ENCODE measurements around the gene TM4SF4. TPM values are rescaled to one million over a fixed set of nuclear protein-coding genes. Genes with fewer than 3 reads are reported as not detected.
A peak's percentile ranks its signal among the peaks of the same experiment; 100 is the strongest.

Gene TM4SF4
- total RNA-seq, 1 donor from 2014 or later: not detected

DNA sequence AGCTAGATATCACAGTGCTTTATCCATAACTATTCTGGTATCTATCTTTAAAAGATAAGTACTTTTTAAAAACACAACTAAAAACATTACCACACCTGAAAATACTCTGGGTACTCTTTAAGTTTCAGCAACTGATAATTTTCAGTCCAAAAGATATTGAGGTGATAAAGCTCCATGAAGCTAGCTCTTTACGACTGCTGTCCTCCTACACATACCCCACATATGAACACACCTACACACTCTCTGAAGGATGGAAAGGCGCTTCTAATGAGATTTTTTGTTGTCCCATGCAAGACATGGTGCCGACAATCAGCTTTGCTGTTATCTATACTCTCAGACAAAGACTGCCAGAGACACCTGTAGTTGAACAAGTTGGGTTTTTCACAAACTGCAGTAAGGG lies 19.1 kb upstream of the TM4SF4 start:
- no peak for DNase-seq (ENCODE audit: low read depth in 2 of 2)

DNA sequence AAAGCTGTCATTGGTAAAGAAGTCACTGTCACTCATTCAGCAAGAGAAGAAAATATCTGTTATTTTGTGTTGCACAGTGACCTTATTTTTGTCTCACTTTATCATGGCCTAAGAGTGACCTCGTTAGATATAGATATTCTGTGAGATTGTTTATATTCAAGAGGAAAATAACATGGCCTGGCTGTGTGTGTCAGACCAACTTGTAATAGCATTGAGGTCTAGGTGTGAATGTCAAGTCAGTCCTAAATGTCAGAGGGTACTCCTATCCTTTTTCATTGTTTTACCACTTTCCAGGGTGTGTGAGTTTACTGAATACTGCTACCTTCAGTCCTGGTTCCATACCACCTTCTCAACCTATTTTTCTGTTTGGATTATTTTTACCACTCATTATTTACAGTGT lies 18.5 kb upstream of the TM4SF4 start:
- DNase-seq (ENCODE audit: low read depth in 2 of 2): no peak

DNA sequence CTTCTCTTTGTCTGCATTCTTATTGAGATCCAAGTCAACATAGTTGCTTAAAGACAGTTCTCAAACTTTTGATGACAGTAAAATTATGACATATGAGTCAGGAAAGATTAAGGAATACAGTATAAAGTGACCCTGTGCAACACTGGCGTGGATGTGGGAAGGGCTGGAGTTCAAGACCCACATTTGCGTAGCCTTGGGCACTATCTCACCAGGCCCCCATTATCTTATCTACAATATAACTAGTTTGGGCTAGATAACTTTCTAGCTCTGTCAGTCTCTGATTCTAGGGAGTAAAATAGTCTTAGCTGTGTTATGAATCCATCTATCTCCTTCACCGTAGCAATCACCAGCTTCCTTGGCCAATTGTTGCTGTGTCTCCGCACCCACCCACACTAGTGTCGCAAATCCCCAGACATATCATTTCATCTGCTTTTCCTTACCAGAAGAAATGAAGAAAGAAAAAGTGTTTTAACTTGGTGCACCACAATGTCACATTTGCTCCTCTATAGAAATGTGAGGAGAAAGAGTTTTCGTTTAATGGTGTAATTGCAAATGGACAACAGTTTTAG lies 14.9 kb upstream of the TM4SF4 start:
- DNase-seq (ENCODE audit: low read depth in 2 of 2): no peak

DNA sequence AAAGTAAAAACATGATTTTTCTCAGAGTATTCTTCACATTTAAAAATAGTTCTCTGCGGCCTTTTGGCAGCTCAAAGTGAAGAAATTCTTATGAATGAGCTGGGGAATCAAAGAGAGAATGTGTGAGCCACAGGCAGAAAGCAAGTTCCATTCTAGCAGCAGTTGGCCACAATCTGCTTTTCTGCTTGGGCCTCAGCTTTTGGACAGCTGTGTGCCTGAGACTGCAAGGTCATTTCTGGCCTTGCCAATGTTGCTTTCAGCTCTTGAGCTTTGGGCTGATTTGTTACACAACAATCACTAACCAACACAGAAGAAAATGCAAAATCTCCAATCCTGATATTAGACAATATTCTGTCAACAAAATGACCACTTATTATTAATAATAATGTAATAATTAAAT lies 14.4 kb upstream of the TM4SF4 start:
- no peak for DNase-seq (ENCODE audit: low read depth in 2 of 2)

DNA sequence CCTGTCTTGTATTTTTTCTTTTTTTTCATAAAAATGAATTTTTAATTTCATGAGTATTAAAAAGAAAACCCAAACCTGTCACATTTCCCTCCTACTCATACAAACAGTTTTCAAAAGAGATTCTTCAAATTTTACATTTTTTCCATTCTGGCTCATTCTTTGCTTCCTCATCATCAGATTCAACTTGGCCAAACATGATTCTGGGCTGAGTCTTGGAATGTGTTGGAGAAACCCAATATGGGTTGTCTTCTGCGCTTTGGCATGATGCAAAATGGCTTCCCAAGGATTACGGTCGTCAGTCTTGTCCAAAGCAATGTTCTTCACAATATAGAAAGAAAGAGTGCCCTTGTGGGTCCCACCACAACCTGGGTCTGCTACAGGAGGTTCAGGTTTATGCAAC lies 12.4 kb upstream of the TM4SF4 start:
- no peak for DNase-seq (ENCODE audit: low read depth in 2 of 2)

DNA sequence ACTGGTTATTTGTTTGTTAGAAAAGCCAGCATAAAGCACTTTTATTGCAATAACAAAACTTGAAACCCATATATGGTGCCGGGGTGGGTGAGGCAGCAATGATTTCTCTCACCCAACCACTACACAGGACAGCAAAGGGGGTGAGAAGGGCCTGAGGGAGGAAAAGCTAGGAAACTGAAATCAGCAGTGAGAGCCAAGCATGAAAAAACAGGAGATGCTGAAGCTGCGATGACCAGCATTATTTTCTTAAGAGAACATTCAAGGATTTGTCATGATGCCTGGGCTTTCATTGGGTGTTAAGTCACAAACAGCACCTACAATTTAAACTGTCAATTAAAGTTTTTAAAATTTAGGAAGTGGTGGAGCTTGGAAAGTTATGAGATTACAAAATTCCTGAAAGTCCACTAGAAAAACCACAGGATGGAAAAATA lies 11.9 kb upstream of the TM4SF4 start:
- no peak for DNase-seq (ENCODE audit: low read depth in 2 of 2)

DNA sequence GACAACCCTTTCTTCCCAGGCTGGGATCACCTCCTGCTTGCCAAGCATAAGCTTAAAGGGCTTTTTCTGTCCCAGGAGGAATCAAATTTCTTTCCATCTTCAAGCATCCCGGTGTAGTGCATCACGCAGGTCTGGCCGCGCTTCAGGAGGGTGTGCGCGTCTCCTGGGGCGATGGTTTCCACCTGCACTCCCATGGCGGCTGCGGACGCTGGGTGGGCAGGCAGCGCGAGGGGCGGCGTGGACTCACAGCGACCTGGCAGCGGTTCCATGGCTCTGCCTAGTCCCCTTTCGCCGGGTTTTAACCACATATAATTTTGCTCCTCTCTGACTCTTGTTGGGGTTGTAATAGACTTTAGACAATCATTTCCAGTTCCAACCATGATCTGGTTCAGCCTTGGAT lies 10.6 kb upstream of the TM4SF4 start:
- DNase-seq (ENCODE audit: low read depth in 2 of 2): no peak

DNA sequence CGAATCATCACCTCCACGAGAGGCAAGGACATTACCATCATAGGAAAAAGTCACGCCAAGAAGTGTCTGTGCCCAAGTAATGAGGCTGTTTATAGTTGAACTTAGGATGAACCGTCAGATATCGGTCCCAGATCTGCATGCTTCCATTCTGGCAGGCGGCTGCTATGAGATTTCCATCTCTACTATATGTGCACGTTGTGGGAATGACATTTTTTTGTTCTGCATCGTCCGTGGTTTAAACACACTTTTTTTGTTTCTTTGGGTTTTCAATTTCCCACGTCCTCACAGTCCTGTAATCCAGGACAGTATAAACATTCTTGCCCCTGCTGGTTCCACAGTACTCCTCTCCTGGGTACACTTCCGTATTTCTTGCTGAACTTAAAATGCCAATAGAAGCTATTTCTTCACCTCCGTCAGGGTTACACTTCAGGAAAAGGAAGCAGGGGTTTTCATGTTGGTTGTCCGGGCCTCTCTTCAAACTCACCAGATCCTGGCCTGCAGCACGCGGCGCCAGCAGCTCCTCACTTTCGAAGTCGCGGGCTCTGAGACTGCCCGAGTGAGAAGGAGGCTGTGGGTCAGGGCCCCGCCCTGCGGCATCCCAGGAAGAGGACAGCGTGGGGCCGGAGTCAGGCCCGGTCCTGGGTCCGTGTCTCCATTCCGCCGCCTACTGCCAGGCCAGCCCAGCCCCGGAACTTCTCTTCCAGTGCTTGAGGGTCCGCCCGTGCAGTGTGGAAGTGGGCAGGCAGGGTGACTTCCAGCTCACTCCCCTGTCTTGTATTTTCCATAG lies 9.8 kb upstream of the TM4SF4 start:
- DNase-seq (ENCODE audit: low read depth in 2 of 2): no peak

DNA sequence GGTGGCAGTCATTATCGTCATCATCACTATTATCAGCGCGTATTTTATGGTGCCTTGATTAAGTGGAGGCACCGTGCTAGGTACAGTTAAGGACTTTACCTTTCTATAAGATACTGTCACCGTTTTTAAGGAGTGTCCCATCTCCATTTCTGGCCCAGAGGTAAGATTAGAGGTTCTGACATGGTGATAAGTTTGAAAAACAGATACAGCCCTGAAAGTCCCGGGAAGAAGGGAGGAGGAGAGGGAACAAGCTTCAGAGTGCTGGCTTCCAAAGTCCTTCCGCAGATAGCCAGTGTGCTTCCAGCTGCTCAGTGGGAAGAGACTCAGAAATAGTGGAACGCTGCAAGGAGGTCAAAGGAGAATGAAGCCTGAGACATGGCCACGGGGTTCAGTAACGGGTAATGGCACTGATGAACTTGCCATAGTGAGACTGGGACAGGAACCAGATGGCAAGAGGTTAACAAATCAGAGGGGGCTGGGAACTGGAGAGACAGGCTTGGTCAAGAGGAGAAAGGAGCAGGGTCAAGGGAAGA lies 9.1 kb upstream of the TM4SF4 start:
- no peak for DNase-seq (ENCODE audit: low read depth in 2 of 2)

DNA sequence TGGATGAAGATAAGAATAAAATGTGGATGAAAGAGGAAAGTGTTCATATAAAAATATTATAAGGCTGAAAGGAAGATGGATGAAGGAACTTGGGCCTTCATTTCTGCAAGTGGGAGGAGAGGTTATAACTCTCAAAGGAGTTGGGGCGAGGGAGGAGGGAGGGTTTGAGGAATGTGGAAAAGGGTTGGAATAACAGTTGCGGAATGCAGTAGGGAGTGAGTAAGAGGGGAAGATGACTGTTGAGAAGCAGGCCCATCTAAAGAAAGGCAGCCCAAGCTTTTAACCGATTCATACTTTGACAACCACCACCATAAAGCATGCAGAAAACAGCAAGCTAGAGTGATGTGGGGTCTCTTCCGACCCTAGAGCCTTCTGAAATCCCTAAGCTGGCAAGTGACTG lies 8.3 kb upstream of the TM4SF4 start:
- peak in 1 of 2 donors; percentile 49 for DNase-seq (ENCODE audit: low read depth in 2 of 2)

DNA sequence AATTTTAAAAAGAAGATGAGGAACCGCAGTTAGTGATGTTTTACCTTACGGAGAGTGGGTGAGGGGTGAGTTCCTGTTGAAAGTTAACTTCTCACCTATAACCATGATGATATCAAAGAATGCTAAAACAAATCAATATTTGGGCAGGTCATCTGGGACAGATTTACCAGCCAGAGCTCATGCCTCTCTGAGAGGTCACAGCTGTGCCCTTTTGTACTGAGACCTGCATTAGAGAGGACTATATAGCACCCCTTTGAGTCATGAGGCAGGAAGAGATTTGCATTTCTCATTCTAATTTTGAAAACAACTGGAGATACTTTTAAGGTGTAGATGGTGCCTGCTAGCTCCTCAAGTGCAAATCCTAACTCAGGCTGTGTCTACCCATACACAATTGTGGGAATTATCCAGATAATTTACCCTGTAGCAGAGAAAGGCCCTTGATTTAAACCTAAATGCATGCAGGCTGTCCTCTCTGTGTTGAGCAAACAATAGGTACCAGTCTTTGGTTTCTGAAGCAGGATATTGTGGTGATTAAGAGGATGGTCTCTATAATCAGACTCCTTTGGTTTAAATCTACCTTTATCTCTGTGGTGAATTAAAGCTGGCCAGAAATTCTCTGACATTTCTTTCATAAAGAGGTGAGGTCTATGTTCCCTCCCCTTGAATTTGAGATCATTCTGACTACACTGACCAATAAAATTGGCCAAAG lies 5.8 kb upstream of the TM4SF4 start:
- peak in 1 of 2 donors; percentile 20 for DNase-seq (ENCODE audit: low read depth in 2 of 2)

DNA sequence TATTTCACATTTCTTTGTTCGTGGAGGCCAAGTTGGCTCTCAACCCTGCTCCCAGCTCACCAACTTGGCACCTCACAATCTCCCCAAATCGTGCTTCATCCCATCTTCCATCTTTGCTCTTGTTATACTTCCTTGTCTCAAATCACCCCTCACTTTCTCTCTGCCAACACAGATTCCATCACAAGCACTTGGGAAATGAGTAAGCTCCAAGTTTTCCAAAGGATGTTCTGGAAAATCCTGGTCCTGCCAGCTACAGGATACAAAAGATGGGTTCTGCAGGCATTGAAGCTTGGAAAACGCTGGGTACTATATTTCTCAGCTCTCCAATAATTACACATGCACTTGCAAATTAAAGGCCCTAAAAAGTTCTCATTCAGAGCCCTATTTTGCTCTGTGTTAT lies 4.1 kb upstream of the TM4SF4 start:
- DNase-seq (ENCODE audit: low read depth in 2 of 2): peak in 1 of 2 donors; percentile 9

DNA sequence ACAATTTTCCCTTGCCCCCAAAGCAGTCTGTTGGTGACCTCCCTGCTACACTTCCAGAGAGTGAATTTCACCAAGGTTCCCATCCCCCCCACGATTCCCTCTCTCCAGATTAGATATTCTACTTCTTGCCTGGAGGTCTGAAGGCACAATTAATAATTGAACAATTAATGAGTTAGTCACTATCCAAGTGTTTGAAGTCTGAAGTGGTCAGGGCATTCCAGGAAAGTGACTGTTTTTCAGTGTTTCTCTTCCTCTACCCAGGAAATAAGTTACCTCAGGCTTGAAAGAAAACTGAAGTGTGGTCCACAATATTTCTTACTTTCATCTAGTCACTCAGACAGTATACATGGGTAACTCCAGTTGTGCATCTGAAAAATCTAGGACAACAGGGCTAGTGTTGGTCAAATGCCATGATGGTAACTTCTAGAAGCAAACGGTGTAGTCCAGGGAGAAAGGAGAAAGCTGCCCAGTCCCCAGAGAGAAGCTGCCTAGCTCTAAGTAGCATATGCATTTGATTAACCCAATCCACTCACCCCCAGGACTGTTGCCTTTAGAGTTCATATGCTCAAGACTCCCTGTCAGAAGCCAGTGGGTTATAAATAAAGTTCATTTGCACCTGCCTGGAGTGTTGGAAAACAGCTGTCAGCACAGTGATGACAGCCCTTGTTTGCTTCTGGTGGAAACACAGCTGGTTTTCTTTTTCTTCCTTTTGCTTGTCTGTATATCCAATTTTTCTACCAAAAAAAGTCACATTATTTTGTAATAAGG lies 2.3 kb upstream of the TM4SF4 start:
- peak in 1 of 2 donors; percentile 31 for DNase-seq (ENCODE audit: low read depth in 2 of 2)

DNA sequence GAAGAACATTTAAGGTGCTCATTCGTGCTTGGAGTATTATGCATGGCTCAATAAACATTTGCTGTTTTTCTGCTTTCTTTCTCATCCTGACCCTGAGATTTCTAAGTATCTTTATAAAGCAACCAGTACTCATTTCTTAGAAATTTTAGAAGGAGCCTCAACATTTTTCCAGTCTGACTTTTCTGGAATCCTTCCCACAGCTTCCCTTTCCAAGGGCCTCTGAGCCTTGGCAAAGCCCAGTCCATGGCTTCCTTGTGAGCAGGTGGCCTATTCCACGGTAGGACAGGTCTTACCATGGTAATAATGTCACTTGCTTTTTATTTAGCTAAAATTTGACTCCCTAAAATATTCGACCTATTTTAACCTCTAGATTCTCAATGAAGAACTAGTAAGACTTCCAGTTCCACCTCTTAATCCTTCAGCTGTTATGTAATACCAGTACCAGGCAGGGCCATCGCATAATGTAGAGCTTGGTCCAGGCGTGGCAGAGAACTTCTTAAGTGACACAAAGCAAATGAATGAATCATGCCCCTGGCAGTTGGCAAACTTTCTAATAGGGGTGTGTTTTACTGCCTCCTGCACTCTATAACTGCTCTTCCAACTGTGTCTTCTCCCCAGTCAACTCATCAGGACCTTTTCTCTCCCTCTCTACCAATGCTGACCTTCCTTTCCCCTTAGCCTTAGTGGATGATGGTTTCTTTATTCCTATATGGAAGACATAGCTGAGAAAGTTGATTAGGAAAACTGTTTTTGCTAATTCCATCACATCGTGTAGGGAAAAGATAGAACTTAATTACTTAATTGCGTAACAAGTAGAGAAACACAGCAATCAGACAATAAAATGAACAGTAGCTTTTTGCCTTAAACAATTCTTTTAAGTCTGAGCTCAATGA lies 894 bp upstream of the TM4SF4 start:
- DNase-seq (ENCODE audit: low read depth in 2 of 2): peak in 1 of 2 donors; percentile 37

DNA sequence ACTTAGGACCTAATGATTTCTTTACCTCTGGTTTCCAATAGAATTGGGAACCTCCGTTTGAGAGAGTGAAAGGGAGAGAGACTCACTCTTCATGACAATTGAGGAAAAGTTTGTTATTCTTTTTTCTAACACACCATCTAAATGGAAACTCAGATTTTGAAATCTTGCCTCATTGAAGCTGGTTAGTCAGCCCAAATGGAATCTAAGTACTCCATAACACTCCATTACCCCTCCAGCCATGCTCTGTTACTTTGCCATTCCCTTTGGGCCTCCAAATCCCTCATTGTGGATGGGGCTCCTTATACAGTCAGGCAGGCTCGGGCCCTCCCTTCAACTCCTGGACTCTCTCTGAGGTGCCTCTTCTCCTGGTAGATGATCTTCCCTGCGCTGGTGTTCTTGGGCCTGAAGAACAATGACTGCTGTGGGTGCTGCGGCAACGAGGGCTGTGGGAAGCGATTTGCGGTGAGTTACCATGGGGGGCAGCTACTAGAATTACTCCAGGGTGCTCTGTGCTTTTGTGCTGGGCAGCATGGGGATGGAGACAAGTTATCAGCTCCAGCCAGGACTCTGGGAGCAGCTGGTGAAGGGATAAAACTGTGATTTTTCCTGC lies 1.1 kb downstream of the TM4SF4 start:
- DNase-seq (ENCODE audit: low read depth in 2 of 2): no peak

DNA sequence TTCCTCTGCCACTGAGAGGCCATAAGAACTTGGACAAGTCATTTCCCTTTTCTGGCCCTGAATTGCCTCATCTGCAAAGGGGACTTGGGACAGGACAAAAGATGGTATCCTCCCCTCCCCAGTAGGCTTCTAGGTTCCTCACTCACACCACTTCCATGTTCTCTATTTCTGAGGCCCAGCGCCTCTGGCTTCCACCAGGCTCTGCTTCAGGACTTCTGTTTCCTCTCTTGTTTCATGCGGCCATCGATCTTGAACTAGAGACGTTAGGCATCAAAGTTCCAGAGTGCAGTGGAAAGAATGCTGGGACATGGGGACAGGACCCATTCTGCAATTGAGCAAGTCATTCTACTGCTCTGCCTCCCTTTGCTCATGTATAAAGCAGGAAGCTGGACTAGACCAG lies 1.7 kb downstream of the TM4SF4 start:
- no peak for DNase-seq (ENCODE audit: low read depth in 2 of 2)

DNA sequence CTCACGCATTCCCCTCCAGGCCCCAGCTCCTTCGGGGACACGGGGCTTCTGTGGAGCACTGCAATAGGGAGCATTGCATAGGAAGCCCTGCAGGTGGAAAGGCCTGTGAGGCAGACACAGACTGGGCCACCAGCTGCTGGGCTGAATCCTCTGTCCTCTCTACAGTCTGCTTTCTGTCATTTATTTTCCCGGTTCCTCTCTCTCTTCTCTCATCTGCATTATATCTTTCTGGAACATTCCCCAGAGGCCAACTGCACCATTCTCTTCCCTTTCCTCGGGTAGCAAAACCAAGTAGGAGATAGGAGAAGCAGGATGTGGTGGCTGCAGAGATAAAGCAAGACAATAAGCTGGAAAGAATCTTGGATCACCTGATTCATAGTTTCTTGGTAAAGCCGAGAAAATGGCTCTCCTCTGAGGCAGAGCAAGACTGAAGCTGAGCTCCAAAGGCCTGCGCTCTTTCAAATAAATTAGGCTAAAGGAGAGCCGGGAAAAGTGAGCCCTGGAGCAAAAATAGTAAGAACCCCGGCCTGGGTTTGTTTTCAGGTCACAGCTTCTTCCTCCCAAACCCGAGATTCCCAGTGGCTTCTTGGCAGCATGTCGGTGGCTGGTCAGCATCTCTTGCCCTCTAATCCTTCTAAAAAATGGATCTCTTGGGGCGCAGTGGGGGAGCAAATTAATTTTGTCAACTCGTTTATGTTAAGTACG lies 5.3 kb downstream of the TM4SF4 start:
- DNase-seq (ENCODE audit: low read depth in 2 of 2): peak; percentile 50 to 60

DNA sequence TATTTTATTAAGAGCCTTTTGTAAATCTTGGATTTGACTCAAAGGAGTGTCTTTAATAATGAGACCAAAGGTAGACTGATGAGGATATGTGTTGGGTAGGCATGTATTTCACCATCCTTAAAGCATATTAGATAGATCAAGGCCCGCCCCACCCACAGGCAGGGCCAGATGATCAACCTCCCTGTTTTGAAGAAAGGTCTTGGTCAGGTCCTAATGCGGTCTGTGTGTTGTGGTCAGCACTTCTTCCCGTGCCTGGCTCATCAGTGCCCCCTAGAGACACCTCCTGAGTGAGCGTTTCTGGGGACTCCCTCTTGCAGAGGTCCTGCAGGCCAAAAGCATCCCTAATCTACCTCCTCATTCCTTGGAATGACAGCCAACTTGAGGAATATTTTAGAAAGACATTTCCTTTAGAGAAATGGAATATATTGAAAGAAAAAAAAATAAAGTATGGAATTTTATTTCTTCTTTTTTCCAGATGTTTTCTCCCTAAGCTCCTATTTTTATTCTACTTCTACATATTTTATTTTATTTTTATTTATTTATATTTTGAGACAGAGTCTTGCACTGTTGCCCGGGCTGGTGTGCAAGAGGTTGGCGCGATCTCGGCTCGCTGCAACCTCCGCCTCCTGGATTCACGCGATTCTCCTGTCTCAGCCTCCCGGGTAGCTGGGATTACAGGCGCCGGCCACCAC lies 6.0 kb downstream of the TM4SF4 start:
- peak; percentile 92 to 94 for DNase-seq (ENCODE audit: low read depth in 2 of 2)

DNA sequence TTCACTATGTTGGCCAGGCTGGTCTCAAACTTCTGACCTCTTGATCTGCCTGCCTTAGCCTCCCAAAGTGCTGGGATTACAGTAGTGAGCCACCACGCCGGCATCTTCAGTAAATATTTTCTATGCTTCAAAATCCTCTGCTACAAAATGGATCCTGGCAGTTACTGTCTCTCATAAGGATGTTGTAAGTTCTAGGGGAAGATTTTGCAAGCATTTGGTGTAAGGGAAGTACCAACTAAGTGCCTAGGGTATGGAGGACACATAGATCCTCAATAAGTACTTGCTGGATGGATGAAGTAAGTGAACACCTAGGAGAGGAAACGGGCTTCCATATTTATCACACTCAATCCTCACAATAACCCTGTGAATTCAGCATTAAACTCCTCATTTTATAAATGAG lies 6.6 kb downstream of the TM4SF4 start:
- DNase-seq (ENCODE audit: low read depth in 2 of 2): no peak
